Neural cell (in vitro differentiated cells): ENCODE measurements around the gene ADPRHL1. TPM values are rescaled to one million over a fixed set of nuclear protein-coding genes. Genes with fewer than 3 reads are reported as not detected.

Experiments used
- H2AFZ ChIP-seq: fragments of 200-600, 300-800 bp; sonication (generic), shearing (Covaris generic); 2 replicates; pipeline ENCODE4 v1.6.0; 2014; ENCODE audit warnings: low read depth, mild to moderate bottlenecking, antibody characterized with exemption, low read length, moderate library complexity
- H3F3A ChIP-seq: fragments of 200-600 bp; shearing (Covaris generic); 2 replicates; pipeline ENCODE4 v1.6.1; 2016; ENCODE audit warnings: mild to moderate bottlenecking, moderate library complexity, mixed read lengths, antibody characterized with exemption, low read length; ENCODE audit not compliant: insufficient read depth, poor library complexity, severe bottlenecking
- H3K27ac ChIP-seq: fragments of 200-600, 300-800 bp; sonication (generic), shearing (Covaris generic); 2 replicates; pipeline ENCODE4 v1.5.1; 2014; ENCODE audit warnings: mild to moderate bottlenecking, low read length, moderate library complexity
- H3K27me3 ChIP-seq: fragments of 300-800, 200-600 bp; sonication (generic), shearing (Covaris generic); 2 replicates; pipeline ENCODE4 v1.6.0; 2014; ENCODE audit warnings: mild to moderate bottlenecking, low read depth, low read length, moderate library complexity; ENCODE audit not compliant: insufficient read depth
- H3K36me3 ChIP-seq: fragments of 300-800, 200-600 bp; sonication (generic), shearing (Covaris generic); 2 replicates; pipeline ENCODE4 v1.5.1; 2014; ENCODE audit warnings: mild to moderate bottlenecking, antibody characterized with exemption, low read length, moderate library complexity; ENCODE audit not compliant: insufficient read depth
- H3K4me2 ChIP-seq: fragments of 300-800, 200-600 bp; sonication (generic), shearing (Covaris generic); 2 replicates; pipeline ENCODE4 v1.6.0; 2014; ENCODE audit warnings: mild to moderate bottlenecking, low read length
- H3K4me3 ChIP-seq: fragments of 300-800, 200-600 bp; sonication (generic), shearing (Covaris generic); 2 replicates; pipeline ENCODE4 v1.5.1; 2014; ENCODE audit warnings: mild to moderate bottlenecking, low read length, moderate library complexity
- H3K79me2 ChIP-seq: fragments of 200-600 bp; shearing (Covaris generic); replicated peaks from 2 replicates; pipeline ENCODE4 v1.6.0; 2014; ENCODE audit warnings: mild to moderate bottlenecking, low read length, moderate library complexity; ENCODE audit not compliant: insufficient read depth
- H3K9ac ChIP-seq: fragments of 300-800, 200-600 bp; sonication (generic), shearing (Covaris generic); 2 replicates; pipeline ENCODE4 v1.6.1; 2016; ENCODE audit warnings: mild to moderate bottlenecking, low read length, mixed read lengths
- H3K9me2 ChIP-seq: fragments of 200-600 bp; shearing (Covaris generic); 2 replicates; pipeline ENCODE4 v1.6.1; 2016; ENCODE audit warnings: mild to moderate bottlenecking, low read length, mixed read lengths; ENCODE audit not compliant: insufficient read depth
- H3K9me3 ChIP-seq: fragments of 200-600, 300-800 bp; sonication (generic), shearing (Covaris generic); 2 replicates; pipeline ENCODE4 v1.6.1; 2016; ENCODE audit warnings: mild to moderate bottlenecking, mixed run types, low read length, moderate library complexity, mixed read lengths
- H4K20me1 ChIP-seq: fragments of 200-600 bp; shearing (Covaris generic); 2 replicates; pipeline ENCODE4 v1.6.1; 2016; ENCODE audit warnings: mild to moderate bottlenecking, mixed run types; ENCODE audit not compliant: insufficient read depth
- CTCF ChIP-seq: fragments of 450-650 bp; IDR thresholded peaks from 2 replicates; pipeline ENCODE4 v1.5.1; 2014; ENCODE audit warnings: antibody characterized with exemption, mild to moderate bottlenecking, moderate library complexity; ENCODE audit not compliant: poor library complexity, severe bottlenecking
- EP300 ChIP-seq: fragments of 450-650 bp; conservative IDR thresholded peaks from 2 replicates; pipeline ENCODE4 v1.6.1; 2014; ENCODE audit warnings: antibody characterized with exemption, mild to moderate bottlenecking, moderate library complexity; ENCODE audit not compliant: poor library complexity, severe bottlenecking
- EZH2 ChIP-seq: fragments of 200-600, 300-800 bp; shearing (Covaris generic), sonication (generic); IDR thresholded peaks from 2 replicates; pipeline ENCODE4 v1.6.1; 2014; ENCODE audit warnings: antibody characterized with exemption, low read length, borderline replicate concordance, mild to moderate bottlenecking; ENCODE audit not compliant: insufficient read depth, poor library complexity, severe bottlenecking
- MXI1 ChIP-seq: fragments of 450-650 bp; conservative IDR thresholded peaks from 2 replicates; pipeline ENCODE4 v1.6.1; 2014; ENCODE audit warnings: antibody characterized with exemption, mild to moderate bottlenecking; ENCODE audit not compliant: poor library complexity, severe bottlenecking
- POLR2AphosphoS5 ChIP-seq: IDR thresholded peaks from 2 replicates; pipeline ENCODE4 v1.6.1; 2012
- RAD21 ChIP-seq: fragments of 450-650 bp; conservative IDR thresholded peaks from 2 replicates; pipeline ENCODE4 v1.6.1; 2014; ENCODE audit warnings: antibody characterized with exemption, mild to moderate bottlenecking, moderate library complexity
- SMC3 ChIP-seq: fragments of 450-650 bp; conservative IDR thresholded peaks from 2 replicates; pipeline ENCODE4 v1.6.1; 2014; ENCODE audit warnings: antibody characterized with exemption, mild to moderate bottlenecking, moderate library complexity; ENCODE audit not compliant: poor library complexity
- TAF1 ChIP-seq: IDR thresholded peaks from 2 replicates; pipeline ENCODE4 v1.6.1; 2012; ENCODE audit warnings: low read depth
- polyA plus RNA-seq: library from polyadenylated mRNA; depleted of rRNA; stranded (reverse); fragments of >200 nt; gene quantifications from 2 replicates; pipeline ENCODE4 v1.2.3, GENCODE V29; 2014
- TF ChIP-seq, protein P1 (sequence below): IDR thresholded peaks from 2 replicates; pipeline ENCODE4 v1.6.1; 2012; ENCODE audit warnings: borderline replicate concordance

Gene ADPRHL1
- polyA plus RNA-seq, 1 donor from 2014 or later, result 1.1 TPM

GRCh38 chr13:113460599-113460998 is 7.3 kb upstream of the ADPRHL1 start:
- no peaks in the 10 kb centered on the region for H3K9me2 ChIP-seq
- no peak overlapping the region for H3K4me3 ChIP-seq
- H3K4me2 ChIP-seq, result no peak overlapping the region
- no peaks in the 10 kb centered on the region for H3K9me3 ChIP-seq
- H3K79me2 ChIP-seq, result no peaks in the 10 kb centered on the region
- H3K27me3 ChIP-seq, result no peaks in the 10 kb centered on the region
- H2AFZ ChIP-seq, result no peak overlapping the region
- no peak for TF ChIP-seq MXI1
- no peak for TF ChIP-seq TAF1
- TF ChIP-seq EP300, result no peak
- TF ChIP-seq POLR2AphosphoS5, result no peak
- TF ChIP-seq, protein P1, sequence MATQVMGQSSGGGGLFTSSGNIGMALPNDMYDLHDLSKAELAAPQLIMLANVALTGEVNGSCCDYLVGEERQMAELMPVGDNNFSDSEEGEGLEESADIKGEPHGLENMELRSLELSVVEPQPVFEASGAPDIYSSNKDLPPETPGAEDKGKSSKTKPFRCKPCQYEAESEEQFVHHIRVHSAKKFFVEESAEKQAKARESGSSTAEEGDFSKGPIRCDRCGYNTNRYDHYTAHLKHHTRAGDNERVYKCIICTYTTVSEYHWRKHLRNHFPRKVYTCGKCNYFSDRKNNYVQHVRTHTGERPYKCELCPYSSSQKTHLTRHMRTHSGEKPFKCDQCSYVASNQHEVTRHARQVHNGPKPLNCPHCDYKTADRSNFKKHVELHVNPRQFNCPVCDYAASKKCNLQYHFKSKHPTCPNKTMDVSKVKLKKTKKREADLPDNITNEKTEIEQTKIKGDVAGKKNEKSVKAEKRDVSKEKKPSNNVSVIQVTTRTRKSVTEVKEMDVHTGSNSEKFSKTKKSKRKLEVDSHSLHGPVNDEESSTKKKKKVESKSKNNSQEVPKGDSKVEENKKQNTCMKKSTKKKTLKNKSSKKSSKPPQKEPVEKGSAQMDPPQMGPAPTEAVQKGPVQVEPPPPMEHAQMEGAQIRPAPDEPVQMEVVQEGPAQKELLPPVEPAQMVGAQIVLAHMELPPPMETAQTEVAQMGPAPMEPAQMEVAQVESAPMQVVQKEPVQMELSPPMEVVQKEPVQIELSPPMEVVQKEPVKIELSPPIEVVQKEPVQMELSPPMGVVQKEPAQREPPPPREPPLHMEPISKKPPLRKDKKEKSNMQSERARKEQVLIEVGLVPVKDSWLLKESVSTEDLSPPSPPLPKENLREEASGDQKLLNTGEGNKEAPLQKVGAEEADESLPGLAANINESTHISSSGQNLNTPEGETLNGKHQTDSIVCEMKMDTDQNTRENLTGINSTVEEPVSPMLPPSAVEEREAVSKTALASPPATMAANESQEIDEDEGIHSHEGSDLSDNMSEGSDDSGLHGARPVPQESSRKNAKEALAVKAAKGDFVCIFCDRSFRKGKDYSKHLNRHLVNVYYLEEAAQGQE, result no peak
- no peak for TF ChIP-seq CTCF
- TF ChIP-seq RAD21, result no peak
- no peak for TF ChIP-seq EZH2
- no peak for TF ChIP-seq SMC3
- H4K20me1 ChIP-seq, result no peaks in the 10 kb centered on the region
- H3K27ac ChIP-seq, result no peak overlapping the region
- H3K36me3 ChIP-seq, result peaks cover 21% of the 10 kb centered on the region
- H3F3A ChIP-seq, result no peaks in the 10 kb centered on the region
- no peak overlapping the region for H3K9ac ChIP-seq

GRCh38 chr13:113460064-113460555 is 6.8 kb upstream of the ADPRHL1 start:
- H3K9ac ChIP-seq, result no peak overlapping the region
- no peaks in the 10 kb centered on the region for H3K9me2 ChIP-seq
- H3K4me2 ChIP-seq, result no peak overlapping the region
- no peaks in the 10 kb centered on the region for H3F3A ChIP-seq
- no peaks in the 10 kb centered on the region for H3K9me3 ChIP-seq
- H3K27me3 ChIP-seq, result no peaks in the 10 kb centered on the region
- H4K20me1 ChIP-seq, result no peaks in the 10 kb centered on the region
- H3K79me2 ChIP-seq, result no peaks in the 10 kb centered on the region
- H2AFZ ChIP-seq, result no peak overlapping the region
- H3K27ac ChIP-seq, result no peak overlapping the region
- peaks cover 24% of the 10 kb centered on the region for H3K36me3 ChIP-seq
- H3K4me3 ChIP-seq, result no peak overlapping the region
- TF ChIP-seq TAF1 (no peak), MXI1 (no peak), RAD21 (no peak), CTCF (no peak), POLR2AphosphoS5 (no peak)
- TF ChIP-seq, protein P1, result no peak
